ENCODE data around the gene BUD23.

Gene BUD23

GRCh38 chr7:73736885-73737284 is 53.5 kb downstream of the BUD23 start:
- Mint-ChIP-seq H3K4me3 (peak overlapping the region; percentile 95), H3K9me3 (no peaks in the 10 kb centered on the region), H3K36me3 (no peaks in the 10 kb centered on the region), H3K27ac (no peak overlapping the region), H3K4me1 (peaks cover 27% of the 10 kb centered on the region), H3K27me3 (no peaks in the 10 kb centered on the region)
- ATAC-seq, result no peak

GRCh38 chr7:73737491-73738219 is 54.3 kb downstream of the BUD23 start:
- H3K4me1 Mint-ChIP-seq, result peaks cover 32% of the 10 kb centered on the region
- no peak for ATAC-seq

GRCh38 chr7:73738220-73738611 is 54.8 kb downstream of the BUD23 start:
- no peaks in the 10 kb centered on the region for H3K27me3 Mint-ChIP-seq
- H3K4me1 Mint-ChIP-seq, result peaks cover 38% of the 10 kb centered on the region
- peak; percentile 39 for ATAC-seq
- peak overlapping the region; percentile 95 for H3K4me3 Mint-ChIP-seq
- H3K9me3 Mint-ChIP-seq, result no peaks in the 10 kb centered on the region
- H3K27ac Mint-ChIP-seq, result peak overlapping the region; percentile 94
- no peaks in the 10 kb centered on the region for H3K36me3 Mint-ChIP-seq

More at GRCh38 chr7:73737491-73738219, 54.3 kb downstream of the BUD23 start:
- Mint-ChIP-seq H3K4me3 (peak overlapping the region; percentile 95), H3K27ac (peak overlapping the region; percentile 94), H3K9me3 (no peaks in the 10 kb centered on the region), H3K27me3 (no peaks in the 10 kb centered on the region), H3K36me3 (no peaks in the 10 kb centered on the region)

DNA sequence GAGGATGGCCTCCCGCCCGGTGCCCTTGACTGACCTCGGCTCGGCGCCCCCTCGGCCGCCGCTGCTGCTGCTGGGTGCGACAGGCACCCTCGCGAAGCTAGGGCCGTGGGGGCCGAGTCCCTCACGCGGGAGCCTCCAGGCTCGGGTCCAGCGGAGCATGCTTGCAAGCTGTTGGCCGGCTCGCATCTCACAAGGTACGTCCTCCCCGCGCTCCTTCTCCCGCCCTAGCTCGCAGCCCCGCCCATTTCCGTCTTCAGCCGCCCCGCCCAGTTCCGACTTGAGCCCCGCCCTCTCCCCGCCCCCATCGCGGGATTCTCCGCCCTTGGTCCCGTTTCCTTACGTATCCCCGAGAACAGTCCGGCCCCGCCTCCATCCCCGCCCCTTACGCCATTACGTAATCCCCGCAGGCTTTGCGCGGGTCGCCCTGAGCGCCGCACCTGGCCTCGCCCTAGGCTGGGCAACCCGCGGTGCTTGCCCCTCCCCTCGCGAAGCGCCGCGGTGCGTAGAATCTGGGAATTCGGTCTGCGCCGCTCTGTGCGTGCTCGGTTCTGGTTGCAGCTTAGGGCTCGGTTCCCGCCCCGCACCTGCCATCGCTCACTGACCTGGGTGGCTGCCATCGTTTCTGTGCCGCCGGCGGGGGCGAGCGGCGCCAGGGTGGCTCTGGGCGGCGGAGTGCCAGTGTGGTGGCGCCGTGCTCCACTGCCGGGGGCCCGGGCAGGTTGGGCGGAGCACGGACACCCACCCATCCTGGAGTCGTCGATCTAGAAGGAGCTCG is 55.4 kb downstream of the BUD23 start, which contains the start of gene ABHD11:
TSS of gene ABHD11 (minus strand) at position 191 of the 775 bp plus-strand sequence. CDS start at position 159, 32 bp downstream.
- ATAC-seq, result peak; percentile 97
- H3K27ac Mint-ChIP-seq, result peak within 1 kb of the TSS; percentile 94
- no peaks in the 10 kb centered on the region for H3K36me3 Mint-ChIP-seq
- H3K27me3 Mint-ChIP-seq, result no peaks in the 10 kb centered on the region
- H3K9me3 Mint-ChIP-seq, result no peaks in the 10 kb centered on the region
- H3K4me3 Mint-ChIP-seq, result peak within 1 kb of the TSS; percentile 95
- H3K4me1 Mint-ChIP-seq, result peaks cover 44% of the 10 kb centered on the region

DNA sequence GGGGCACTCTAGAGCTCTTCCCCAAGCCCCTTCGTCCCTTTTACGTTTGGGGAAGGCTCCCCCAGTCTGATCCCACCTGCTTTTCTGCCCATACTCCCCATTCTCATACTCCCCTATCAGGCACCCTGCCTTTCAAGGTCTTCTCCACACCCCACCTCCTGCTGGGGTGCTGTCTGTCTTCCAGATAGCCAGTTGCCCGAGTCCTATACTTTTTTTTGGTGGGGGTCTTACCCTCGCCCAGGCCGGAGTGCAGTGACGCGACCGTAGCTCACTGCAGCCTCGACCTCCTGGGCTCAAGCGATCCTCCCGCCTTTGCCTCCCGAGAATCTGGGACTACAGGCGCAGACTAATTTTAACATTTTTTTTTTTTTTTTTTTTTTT is 56.0 kb downstream of the BUD23 start:
- H3K36me3 Mint-ChIP-seq, result no peaks in the 10 kb centered on the region
- peak overlapping the region; percentile 95 for H3K4me3 Mint-ChIP-seq
- H3K27ac Mint-ChIP-seq, result peak overlapping the region; percentile 94
- no peaks in the 10 kb centered on the region for H3K9me3 Mint-ChIP-seq
- peak; percentile 0 for ATAC-seq
- H3K4me1 Mint-ChIP-seq, result peaks cover 45% of the 10 kb centered on the region
- H3K27me3 Mint-ChIP-seq, result no peaks in the 10 kb centered on the region

- H3K4me3 Mint-ChIP-seq, result peak overlapping the region; percentile 31
- H3K27me3 Mint-ChIP-seq, result no peaks in the 10 kb centered on the region
These were observed 56.8 kb downstream of the BUD23 start for GRCh38 chr7:73740212-73740611.

GRCh38 chr7:73740771-73741170 is 57.4 kb downstream of the BUD23 start:
- Mint-ChIP-seq H3K36me3 (no peaks in the 10 kb centered on the region), H3K4me1 (peaks cover 36% of the 10 kb centered on the region), H3K4me3 (peak overlapping the region; percentile 31), H3K27ac (no peak overlapping the region), H3K27me3 (no peaks in the 10 kb centered on the region), H3K9me3 (no peaks in the 10 kb centered on the region)
- ATAC-seq, result no peak

More at GRCh38 chr7:73740212-73740611, 56.8 kb downstream of the BUD23 start:
- H3K9me3 Mint-ChIP-seq, result no peaks in the 10 kb centered on the region
- H3K27ac Mint-ChIP-seq, result no peak overlapping the region
- peaks cover 37% of the 10 kb centered on the region for H3K4me1 Mint-ChIP-seq
- H3K36me3 Mint-ChIP-seq, result no peaks in the 10 kb centered on the region
- no peak for ATAC-seq

- no peak for ATAC-seq
- Mint-ChIP-seq H3K27me3 (no peaks in the 10 kb centered on the region), H3K4me1 (peaks cover 36% of the 10 kb centered on the region), H3K36me3 (no peaks in the 10 kb centered on the region), H3K9me3 (no peaks in the 10 kb centered on the region), H3K27ac (no peak overlapping the region), H3K4me3 (no peak overlapping the region)
These were observed 58.2 kb downstream of the BUD23 start for GRCh38 chr7:73741600-73741999.

GRCh38 chr7:73742338-73742752 is 58.9 kb downstream of the BUD23 start:
- Mint-ChIP-seq H3K9me3 (no peaks in the 10 kb centered on the region), H3K4me1 (peaks cover 34% of the 10 kb centered on the region), H3K4me3 (no peak overlapping the region), H3K36me3 (no peaks in the 10 kb centered on the region), H3K27ac (no peak overlapping the region), H3K27me3 (no peaks in the 10 kb centered on the region)
- no peak for ATAC-seq

DNA sequence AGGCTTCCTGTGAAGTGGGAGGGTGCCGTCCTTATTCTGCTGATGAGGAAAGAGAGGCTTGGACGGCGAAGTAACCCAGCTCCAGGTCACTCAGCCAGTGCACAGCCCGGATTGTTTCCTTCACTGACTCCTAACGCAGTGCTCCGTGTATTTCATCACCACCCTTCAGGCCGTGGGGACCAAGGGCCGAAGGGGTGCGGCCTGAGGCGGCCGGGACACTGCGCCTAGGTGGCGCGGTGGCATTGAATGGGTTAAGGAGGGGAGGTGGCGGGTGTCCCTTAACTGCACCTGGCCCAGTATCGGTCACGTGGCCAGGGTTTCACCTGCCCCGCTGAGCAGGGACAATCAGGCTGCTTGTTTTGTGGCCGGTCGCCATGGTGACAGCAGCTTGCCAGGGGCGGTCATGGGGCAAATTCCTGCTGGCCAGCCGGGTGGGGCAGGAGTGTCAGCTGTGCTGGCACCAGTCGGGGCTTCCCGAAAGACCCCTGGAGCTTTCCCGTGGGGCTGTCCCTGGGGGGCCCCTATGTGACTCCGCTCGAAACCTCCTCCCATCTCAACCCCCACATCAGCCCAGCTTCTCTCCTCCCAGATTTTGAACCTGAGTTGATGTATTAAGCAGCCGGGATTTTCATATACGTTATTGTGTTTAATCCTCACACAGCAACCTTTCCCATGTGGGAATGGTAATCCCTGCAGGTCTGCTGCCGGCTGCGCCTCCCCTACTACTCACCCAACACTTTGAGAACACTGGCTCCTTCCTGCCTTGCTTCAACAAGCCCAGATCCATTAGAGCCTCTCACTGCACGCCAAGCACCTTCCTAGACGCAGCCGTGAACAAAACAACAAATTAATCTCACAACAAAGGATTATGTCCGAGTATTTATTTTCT is 59.6 kb downstream of the BUD23 start:
- Mint-ChIP-seq H3K9me3 (no peaks in the 10 kb centered on the region), H3K4me3 (no peak overlapping the region), H3K27ac (no peak overlapping the region), H3K36me3 (no peaks in the 10 kb centered on the region), H3K4me1 (peaks cover 27% of the 10 kb centered on the region), H3K27me3 (no peaks in the 10 kb centered on the region)
- no peak for ATAC-seq

GRCh38 chr7:73746378-73746777 is 63.0 kb downstream of the BUD23 start:
- no peak for ATAC-seq
- Mint-ChIP-seq H3K27me3 (no peaks in the 10 kb centered on the region), H3K4me1 (peaks cover 25% of the 10 kb centered on the region), H3K36me3 (no peaks in the 10 kb centered on the region), H3K4me3 (no peak overlapping the region), H3K9me3 (no peaks in the 10 kb centered on the region), H3K27ac (no peak overlapping the region)

All from stimulated activated memory B cell treated with anti-CD40 and anti-IgM and Interleukin-4, amounts not matched to agents 10 μg/mL and 1 μg/mL and 100 μg/mL, for 72 hours (primary cell).